Tibial artery (tissue), 4 donors: Measurements from ENCODE around the gene PLEKHG4B.
"Not testable (repeated sequence)": the region's sequence is repeated elsewhere in the genome, so short reads cannot be mapped to it uniquely, and the experiment has no call there.

Experiments
- DNase-seq, 2 donors: peaks; one replicate each; pipeline ENCODE4 v3.0.0-alpha.2; 2019
- H3K27ac ChIP-seq, 2 donors: fragments of 200-600 bp; sonication (generic) in 1 of 2; 1 replicate in 1 of 2; 2 replicates in 1 of 2; pipeline ENCODE4 v1.5.1; 2018 to 2019; ENCODE audit warnings: mild to moderate bottlenecking in 1 of 2
- H3K27me3 ChIP-seq, 2 donors: fragments of 200-600 bp; sonication (generic) in 1 of 2; one replicate each; pipeline versions ENCODE4 v1.5.1 to v1.6.0; 2016 to 2019
- H3K36me3 ChIP-seq, 3 donors: fragments of 200-600 bp; sonication (generic) in 2 of 3; one replicate each; pipeline ENCODE4 v1.5.1; 2016 to 2019; ENCODE audit warnings: mild to moderate bottlenecking in 2 of 3
- H3K4me1 ChIP-seq, 4 donors: fragments of 200-600 bp; sonication (generic) in 2 of 4; 1 replicate in 3 of 4; 2 replicates in 1 of 4; pipeline ENCODE4 v1.5.1; 2016 to 2019
- H3K4me3 ChIP-seq, 2 donors: fragments of 200-600 bp; sonication (generic) in 1 of 2; 1 replicate in 1 of 2; 2 replicates in 1 of 2; pipeline ENCODE4 v1.5.1; 2018 to 2019; ENCODE audit warnings: mild to moderate bottlenecking in 2 of 2
- H3K9me3 ChIP-seq, 3 donors: fragments of 200-600 bp; sonication (generic) in 1 of 3; one replicate each; pipeline ENCODE4 v1.5.1; 2016 to 2019
- intact Hi-C: fragments of 100-400 bp; cut with DNase I; formaldehyde crosslinking; loops from one replicate; pipeline ENCODE4 v1.15.0; 2023; ENCODE audit warnings: low total_unique reads
- TF ChIP-seq, protein P1 (sequence below), 2 experiments: fragments of 200-600 bp in 1 of 2; fragments of 450-650 bp in 1 of 2; IDR thresholded peaks; one replicate each; pipeline ENCODE4 v1.5.1; 2017 to 2019; ENCODE audit warnings: antibody characterized with exemption in 2 of 2, mild to moderate bottlenecking in 1 of 2, moderate library complexity in 1 of 2

PLEKHG4B gene

DNA sequence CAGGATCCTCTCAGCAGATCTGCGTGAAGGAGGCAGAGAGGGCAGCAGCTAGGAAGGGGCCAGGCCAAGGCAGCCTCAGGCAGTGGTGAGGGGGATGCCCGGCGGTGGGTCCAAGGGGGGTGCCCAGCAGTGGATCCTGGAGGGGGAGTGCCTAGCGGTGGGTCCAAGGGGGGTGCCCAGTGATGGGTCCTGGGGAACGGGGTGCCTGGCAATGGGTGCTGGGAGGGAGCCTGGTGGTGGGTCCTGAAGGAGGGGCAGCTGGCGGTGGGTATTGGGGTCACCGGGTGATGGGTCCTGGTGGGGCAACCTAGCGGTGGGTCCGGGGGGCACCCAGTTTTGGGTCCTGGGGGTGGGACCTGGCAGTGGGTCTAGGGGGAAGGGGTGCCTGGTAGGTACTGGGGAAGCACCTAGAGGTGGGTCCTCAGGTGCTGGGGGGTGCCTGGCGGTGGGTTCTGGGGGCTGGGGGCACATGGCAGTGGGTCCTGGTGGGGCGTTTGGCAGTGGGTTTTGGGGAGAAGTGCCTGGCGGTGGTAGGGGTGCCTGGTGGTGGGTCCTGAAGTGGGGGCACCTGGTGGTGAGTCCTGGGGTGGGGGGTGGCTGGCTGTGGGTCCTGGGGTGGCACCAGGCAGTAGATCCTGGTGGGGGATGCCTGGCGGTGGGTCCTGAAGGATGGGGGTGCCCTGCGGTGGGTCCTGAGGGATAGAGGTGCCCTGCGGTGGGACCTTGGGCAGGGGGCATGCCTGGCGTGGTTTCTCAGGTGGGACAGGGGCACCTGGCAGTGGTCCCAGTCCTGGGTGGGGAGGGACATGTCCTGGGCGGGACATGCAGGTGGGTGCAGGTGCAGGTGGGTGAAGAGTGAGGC is 101.2 kb downstream of the PLEKHG4B start:
- Histone ChIP-seq H3K4me1 (peaks cover 0 to 25% (median 20%) of the 10 kb centered on the region in 4 donors), H3K4me3 (no peak overlapping the region), H3K27ac (no peak overlapping the region), H3K27me3 (no peaks in the 10 kb centered on the region), H3K36me3 (peaks cover 0 to under 1% (median 0%) of the 10 kb centered on the region in 3 donors), H3K9me3 (no peaks in the 10 kb centered on the region)
- peak in 1 of 2 donors; percentile 63 for DNase-seq
- intact Hi-C loops, result no loop called here
- TF ChIP-seq, protein P1, sequence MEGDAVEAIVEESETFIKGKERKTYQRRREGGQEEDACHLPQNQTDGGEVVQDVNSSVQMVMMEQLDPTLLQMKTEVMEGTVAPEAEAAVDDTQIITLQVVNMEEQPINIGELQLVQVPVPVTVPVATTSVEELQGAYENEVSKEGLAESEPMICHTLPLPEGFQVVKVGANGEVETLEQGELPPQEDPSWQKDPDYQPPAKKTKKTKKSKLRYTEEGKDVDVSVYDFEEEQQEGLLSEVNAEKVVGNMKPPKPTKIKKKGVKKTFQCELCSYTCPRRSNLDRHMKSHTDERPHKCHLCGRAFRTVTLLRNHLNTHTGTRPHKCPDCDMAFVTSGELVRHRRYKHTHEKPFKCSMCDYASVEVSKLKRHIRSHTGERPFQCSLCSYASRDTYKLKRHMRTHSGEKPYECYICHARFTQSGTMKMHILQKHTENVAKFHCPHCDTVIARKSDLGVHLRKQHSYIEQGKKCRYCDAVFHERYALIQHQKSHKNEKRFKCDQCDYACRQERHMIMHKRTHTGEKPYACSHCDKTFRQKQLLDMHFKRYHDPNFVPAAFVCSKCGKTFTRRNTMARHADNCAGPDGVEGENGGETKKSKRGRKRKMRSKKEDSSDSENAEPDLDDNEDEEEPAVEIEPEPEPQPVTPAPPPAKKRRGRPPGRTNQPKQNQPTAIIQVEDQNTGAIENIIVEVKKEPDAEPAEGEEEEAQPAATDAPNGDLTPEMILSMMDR (IDR thresholded peaks at IDR 0.05), result no peak

DNA sequence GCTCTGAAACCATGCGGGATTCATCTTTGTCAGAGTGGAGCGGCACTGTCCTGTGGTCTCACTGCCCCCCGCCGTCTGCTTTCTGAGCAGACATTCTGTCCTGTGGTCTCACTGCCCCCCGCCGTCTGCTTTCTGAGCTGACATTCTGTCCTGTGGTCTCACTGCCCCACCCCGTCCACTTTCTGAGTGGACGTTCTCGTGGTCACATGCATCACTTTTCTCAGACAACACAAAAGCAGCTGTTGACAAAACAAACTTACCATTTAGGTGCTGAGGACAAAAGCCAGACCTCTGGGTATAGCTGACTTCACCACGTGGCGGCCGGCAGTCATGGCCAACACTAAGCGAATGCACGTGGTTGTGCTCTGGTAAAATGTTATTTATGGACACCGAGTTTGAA is 102.1 kb downstream of the PLEKHG4B start:
- no peak overlapping the region for H3K4me3 ChIP-seq
- H3K27ac ChIP-seq, result no peak overlapping the region
- peaks cover 0 to 17% (median 16%) of the 10 kb centered on the region in 4 donors for H3K4me1 ChIP-seq
- TF ChIP-seq, protein P1 (IDR thresholded peaks at IDR 0.05), result no peak
- H3K36me3 ChIP-seq, result peaks cover 0 to 8% (median 6%) of the 10 kb centered on the region in 3 donors
- no peaks in the 10 kb centered on the region for H3K27me3 ChIP-seq
- DNase-seq, result peak in 1 of 2 donors; percentile 59
- intact Hi-C loops, result no loop called here
- no peaks in the 10 kb centered on the region for H3K9me3 ChIP-seq

DNA sequence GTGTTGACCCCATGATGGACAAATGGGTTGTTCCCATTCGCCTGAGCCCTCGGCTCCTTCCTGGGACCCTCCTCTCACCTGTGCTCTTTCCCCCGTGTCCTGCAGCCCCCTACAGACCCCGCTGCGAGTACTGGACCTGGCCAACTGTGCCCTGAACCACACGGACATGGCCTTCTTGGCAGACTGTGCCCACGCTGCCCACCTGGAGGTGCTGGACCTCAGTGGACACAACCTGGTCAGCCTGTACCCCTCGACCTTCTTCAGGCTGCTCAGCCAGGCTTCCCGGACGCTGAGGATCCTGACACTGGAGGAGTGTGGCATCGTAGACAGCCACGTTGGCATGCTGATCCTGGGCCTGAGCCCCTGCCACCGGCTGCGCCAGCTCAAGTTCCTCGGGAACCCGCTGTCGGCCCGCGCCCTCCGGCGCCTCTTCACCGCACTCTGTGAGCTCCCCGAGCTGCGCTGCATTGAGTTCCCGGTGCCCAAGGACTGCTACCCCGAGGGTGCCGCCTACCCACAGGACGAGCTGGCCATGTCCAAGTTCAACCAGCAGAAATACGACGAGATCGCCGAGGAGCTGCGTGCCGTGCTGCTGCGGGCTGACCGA is 102.7 kb downstream of the PLEKHG4B start:
- TF ChIP-seq, protein P1 (IDR thresholded peaks at IDR 0.05), result no peak
- intact Hi-C loops, result no loop called here
- Histone ChIP-seq H3K4me1 (peaks cover 0 to 17% (median 16%) of the 10 kb centered on the region in 4 donors), H3K4me3 (no peak overlapping the region), H3K9me3 (no peaks in the 10 kb centered on the region), H3K27me3 (no peaks in the 10 kb centered on the region), H3K27ac (no peak overlapping the region), H3K36me3 (peaks cover 0 to 11% (median 10%) of the 10 kb centered on the region in 3 donors)
- peak in 1 of 2 donors; percentile 51 for DNase-seq

DNA sequence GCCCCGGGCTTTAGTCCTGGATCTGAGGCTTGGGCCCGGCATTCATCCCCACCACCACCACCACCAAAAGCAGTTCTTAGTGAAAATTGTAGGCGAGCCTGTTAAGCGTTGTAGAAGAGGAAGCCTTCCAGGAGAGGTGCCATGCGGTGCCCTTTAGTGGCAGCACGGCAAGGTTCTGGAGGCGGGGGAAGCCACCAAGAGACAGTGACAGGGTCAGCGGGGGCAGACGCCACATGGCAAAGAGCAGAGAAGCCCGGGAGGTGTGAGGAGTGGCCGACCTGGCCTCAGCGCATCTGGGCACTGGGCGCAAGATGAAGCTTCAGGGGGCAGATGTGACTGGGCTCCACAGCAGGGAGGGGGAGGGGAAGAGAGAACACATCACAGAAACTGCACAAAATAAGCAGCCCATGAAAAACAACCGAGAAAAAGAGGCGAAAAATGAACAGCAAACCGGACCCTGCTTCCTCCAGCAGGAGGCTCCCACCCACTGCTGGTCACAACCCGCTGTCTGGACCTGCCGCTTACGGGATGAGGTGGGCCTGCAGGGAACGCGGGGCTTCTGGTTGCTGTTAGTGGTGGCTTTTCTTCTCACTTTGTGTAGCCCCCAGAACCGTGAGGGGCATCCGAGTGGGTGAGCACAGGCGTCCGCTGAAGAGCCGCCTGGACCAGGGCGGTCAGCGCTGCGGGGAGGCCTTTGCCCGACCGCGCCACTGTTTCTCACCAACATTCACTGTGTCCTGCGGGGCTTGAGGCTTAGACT is 103.6 kb downstream of the PLEKHG4B start:
- Histone ChIP-seq H3K27me3 (no peaks in the 10 kb centered on the region), H3K9me3 (no peaks in the 10 kb centered on the region), H3K36me3 (peaks cover 0 to 11% (median 10%) of the 10 kb centered on the region in 3 donors), H3K4me3 (no peak overlapping the region), H3K27ac (no peak overlapping the region), H3K4me1 (peaks cover 0 to 13% (median 12%) of the 10 kb centered on the region in 4 donors)
- DNase-seq, result peak; percentile 13 to 55
- TF ChIP-seq, protein P1 (IDR thresholded peaks at IDR 0.05), result no peak
- intact Hi-C loops, result no loop called here

DNA sequence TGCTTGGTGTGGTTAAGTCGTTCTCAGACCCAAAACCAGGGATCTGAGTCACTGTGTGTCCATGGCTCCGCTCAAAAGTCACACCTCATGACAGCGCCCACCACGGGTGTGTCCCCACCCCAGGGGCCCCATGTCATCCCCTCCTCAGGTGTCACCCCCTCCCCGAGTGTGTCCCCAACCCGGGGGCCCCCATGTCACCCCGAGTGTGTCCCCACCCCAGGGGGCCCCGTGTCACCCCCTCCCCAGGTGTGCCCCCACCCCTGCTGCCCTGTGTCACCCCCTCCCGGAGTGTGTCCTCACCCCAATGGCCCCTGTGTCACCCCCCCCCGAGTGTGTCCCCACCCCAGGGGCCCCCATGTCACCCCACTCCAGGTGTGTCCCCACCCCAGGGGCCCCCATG is 104.4 kb downstream of the PLEKHG4B start:
- intact Hi-C loops, result no loop called here
- Histone ChIP-seq H3K4me3 (no peak overlapping the region), H3K27ac (no peak overlapping the region), H3K9me3 (no peaks in the 10 kb centered on the region), H3K27me3 (no peaks in the 10 kb centered on the region), H3K4me1 (peaks cover 0 to 6% (median 4%) of the 10 kb centered on the region in 4 donors), H3K36me3 (peaks cover 0 to 17% (median 11%) of the 10 kb centered on the region in 3 donors)
- TF ChIP-seq, protein P1 (IDR thresholded peaks at IDR 0.05), result no peak
- no peak for DNase-seq

DNA sequence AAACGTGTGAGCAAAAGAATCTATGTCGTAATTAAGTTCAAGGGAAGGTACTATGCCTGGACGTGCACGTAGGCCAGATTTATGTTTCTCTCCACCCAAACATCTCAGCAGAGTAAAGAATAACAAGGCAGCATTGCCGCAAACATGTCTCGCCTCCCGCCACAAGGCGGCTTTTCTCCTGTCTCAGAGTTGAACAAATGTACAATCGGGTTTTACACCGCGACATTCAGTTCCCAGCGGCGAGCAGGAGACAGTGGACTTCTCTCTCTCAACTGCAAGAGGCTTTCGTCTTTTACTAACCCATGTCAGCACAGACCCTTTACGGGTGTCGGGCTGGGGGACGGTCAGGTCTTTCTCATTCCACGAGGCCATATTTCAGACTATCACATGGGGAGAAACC is 105.1 kb downstream of the PLEKHG4B start:
- intact Hi-C loops, H3K27ac ChIP-seq, H3K9me3 ChIP-seq, DNase-seq, H3K4me1 ChIP-seq, H3K27me3 ChIP-seq, H3K4me3 ChIP-seq: not testable (repeated sequence)
- peaks cover 0 to 17% (median 11%) of the 10 kb centered on the region in 3 donors for H3K36me3 ChIP-seq
